Trophoblast cell (in vitro differentiated cells and primary cell): ENCODE measurements around the gene USP49.

Source experiments
- DNase-seq, 2 donors: peaks; one replicate each; pipeline ENCODE4 v3.0.0-alpha.2; 2016
- H2AFZ ChIP-seq: 2 replicates; pipeline ENCODE4 v1.6.1; 2013; ENCODE audit warnings: low read length, moderate library complexity, mild to moderate bottlenecking; ENCODE audit not compliant: insufficient read depth, poor library complexity
- H2AK5ac ChIP-seq: 2 replicates; pipeline ENCODE4 v1.6.1; 2013; ENCODE audit warnings: mild to moderate bottlenecking, low read length
- H2BK120ac ChIP-seq: 2 replicates; pipeline ENCODE4 v1.6.1; 2013; ENCODE audit warnings: low read length, mild to moderate bottlenecking, moderate library complexity; ENCODE audit not compliant: insufficient read depth, poor library complexity
- H2BK12ac ChIP-seq: 2 replicates; pipeline ENCODE4 v1.6.1; 2013; ENCODE audit warnings: mild to moderate bottlenecking, low read length, moderate library complexity
- H2BK5ac ChIP-seq: 2 replicates; pipeline ENCODE4 v1.6.1; 2013; ENCODE audit warnings: low read length, low read depth, moderate library complexity, mild to moderate bottlenecking; ENCODE audit not compliant: poor library complexity
- H3K14ac ChIP-seq: 2 replicates; pipeline ENCODE4 v1.6.1; 2013; ENCODE audit warnings: mild to moderate bottlenecking, low read length
- H3K18ac ChIP-seq: 2 replicates; pipeline ENCODE4 v1.6.1; 2013; ENCODE audit warnings: mild to moderate bottlenecking, low read length
- H3K23ac ChIP-seq: 2 replicates; pipeline ENCODE4 v1.6.1; 2013; ENCODE audit warnings: low read length
- H3K27ac ChIP-seq: 2 replicates; pipeline ENCODE4 v1.5.1; 2013; ENCODE audit warnings: low read depth, mild to moderate bottlenecking, inconsistent platforms, low read length, moderate library complexity
- H3K27me3 ChIP-seq: 2 replicates; pipeline ENCODE4 v1.6.1; 2013; ENCODE audit warnings: inconsistent platforms, mild to moderate bottlenecking, low read length, moderate library complexity; ENCODE audit not compliant: insufficient read depth
- H3K36me3 ChIP-seq, 2 experiments: 1 replicate in 1 of 2; 2 replicates in 1 of 2; pipeline ENCODE4 v1.6.1; 2013; ENCODE audit warnings: low read length in 2 of 2, mild to moderate bottlenecking in 2 of 2, moderate library complexity in 1 of 2; ENCODE audit not compliant: insufficient read depth in 2 of 2, control insufficient read depth in 1 of 2
- H3K4ac ChIP-seq: 2 replicates; pipeline ENCODE4 v1.6.1; 2013; ENCODE audit warnings: low read depth, mild to moderate bottlenecking, low read length, moderate library complexity
- H3K4me1 ChIP-seq, 2 experiments: 1 replicate in 1 of 2; 2 replicates in 1 of 2; pipeline ENCODE4 v1.6.1; 2013; ENCODE audit warnings: low read length in 2 of 2, mild to moderate bottlenecking in 2 of 2, moderate library complexity in 1 of 2; ENCODE audit not compliant: insufficient read depth in 2 of 2, control insufficient read depth in 1 of 2
- H3K4me2 ChIP-seq: 2 replicates; pipeline ENCODE4 v1.6.1; 2013; ENCODE audit warnings: inconsistent platforms, mild to moderate bottlenecking, low read length, moderate library complexity
- H3K4me3 ChIP-seq: 2 replicates; pipeline ENCODE4 v1.5.1; 2013; ENCODE audit warnings: mild to moderate bottlenecking, low read depth, low read length, inconsistent platforms
- H3K79me1 ChIP-seq: one replicate; pipeline ENCODE4 v1.6.1; 2013; ENCODE audit warnings: low read length
- H3K79me2 ChIP-seq: 2 replicates; pipeline ENCODE4 v1.6.1; 2013; ENCODE audit warnings: low read length, mild to moderate bottlenecking; ENCODE audit not compliant: control insufficient read depth, insufficient read depth, poor library complexity
- H3K9ac ChIP-seq: 2 replicates; pipeline ENCODE4 v1.6.1; 2013; ENCODE audit warnings: mild to moderate bottlenecking, low read length
- H3K9me3 ChIP-seq: 2 replicates; pipeline ENCODE4 v1.6.1; 2013; ENCODE audit warnings: low read depth, mild to moderate bottlenecking, control low read depth, inconsistent platforms, low read length; ENCODE audit not compliant: insufficient read depth
- H4K12ac ChIP-seq: 2 replicates; pipeline ENCODE4 v1.6.1; 2013; ENCODE audit warnings: low read depth, mild to moderate bottlenecking, low read length, moderate library complexity
- H4K8ac ChIP-seq: 2 replicates; pipeline ENCODE4 v1.6.1; 2013; ENCODE audit warnings: low read depth, mild to moderate bottlenecking, low read length, moderate library complexity
- H4K91ac ChIP-seq: one replicate; pipeline ENCODE4 v1.6.1; 2013; ENCODE audit warnings: low read depth, mild to moderate bottlenecking, low read length, moderate library complexity
- WGBS: extraction: QIAGEN DNeasy Blood & Tissue Kit; methylation state at CpG from one replicate; pipeline ENCODE4 v1.1.7; 2013; ENCODE audit warnings: missing lambda C conversion rate; ENCODE audit not compliant: insufficient read length, insufficient coverage; ENCODE audit errors: extremely low coverage; 5-methylcytosine and 5-hydroxymethylcytosine counted together

Gene USP49

GRCh38 chr6:41775293-41775882 is 119.8 kb downstream of the USP49 start:
- H3K4ac ChIP-seq, result no peak overlapping the region

GRCh38 chr6:41774841-41775240 is 120.3 kb downstream of the USP49 start:
- H3K27ac ChIP-seq, result no peak overlapping the region
- H3K4ac ChIP-seq, result no peak overlapping the region
- H3K9ac ChIP-seq, result no peak overlapping the region
- no peak overlapping the region for H2AFZ ChIP-seq
- H4K8ac ChIP-seq, result no peak overlapping the region
- H3K79me1 ChIP-seq, result peaks cover 2% of the 10 kb centered on the region
- no peak overlapping the region for H2BK12ac ChIP-seq
- peaks cover 33 to 42% of the 10 kb centered on the region in 2 experiments for H3K36me3 ChIP-seq
- no peak overlapping the region for H3K23ac ChIP-seq
- no peak overlapping the region for H4K12ac ChIP-seq
- H2BK5ac ChIP-seq, result no peak overlapping the region
- H3K4me3 ChIP-seq, result no peak overlapping the region
- no peaks in the 10 kb centered on the region for H3K79me2 ChIP-seq
- no peaks in the 10 kb centered on the region for H3K27me3 ChIP-seq
- WGBS, result no CpG with 5 or more reads among the region's 3 CpGs
- peaks cover 2 to 6% of the 10 kb centered on the region in 2 experiments for H3K4me1 ChIP-seq
- no peak overlapping the region for H3K4me2 ChIP-seq
- H2BK120ac ChIP-seq, result no peak overlapping the region
- no peak overlapping the region for H3K18ac ChIP-seq
- H2AK5ac ChIP-seq, result no peak overlapping the region
- H3K14ac ChIP-seq, result no peak overlapping the region
- no peaks in the 10 kb centered on the region for H3K9me3 ChIP-seq
- H4K91ac ChIP-seq, result no peak overlapping the region
- DNase-seq, result no peak

More at GRCh38 chr6:41775293-41775882, 119.8 kb downstream of the USP49 start:
- Histone ChIP-seq H2AFZ (no peak overlapping the region), H3K79me1 (peaks cover 2% of the 10 kb centered on the region), H3K18ac (no peak overlapping the region), H3K4me2 (no peak overlapping the region), H4K8ac (no peak overlapping the region), H3K9me3 (no peaks in the 10 kb centered on the region), H3K4me1 (peaks cover 2 to 6% of the 10 kb centered on the region in 2 experiments), H3K4me3 (peak overlapping the region; percentile 5), H2BK12ac (no peak overlapping the region), H2AK5ac (peak overlapping the region; percentile 13), H3K27ac (no peak overlapping the region), H2BK5ac (no peak overlapping the region), H3K79me2 (no peaks in the 10 kb centered on the region), H3K23ac (no peak overlapping the region), H2BK120ac (no peak overlapping the region), H3K14ac (no peak overlapping the region), H3K36me3 (peaks cover 30 to 41% of the 10 kb centered on the region in 2 experiments), H4K12ac (no peak overlapping the region), H3K9ac (no peak overlapping the region), H3K27me3 (no peaks in the 10 kb centered on the region), H4K91ac (no peak overlapping the region)
- WGBS, result no CpG with 5 or more reads among the region's 13 CpGs
- no peak for DNase-seq

GRCh38 chr6:41771058-41771983 is 123.9 kb downstream of the USP49 start:
- Histone ChIP-seq H3K9me3 (no peaks in the 10 kb centered on the region), H3K4ac (no peak overlapping the region), H4K91ac (no peak overlapping the region), H2BK12ac (no peak overlapping the region), H3K23ac (no peak overlapping the region), H2AFZ (no peak overlapping the region), H3K18ac (no peak overlapping the region), H3K27me3 (no peaks in the 10 kb centered on the region), H2BK120ac (no peak overlapping the region), H3K4me2 (no peak overlapping the region), H3K79me2 (peaks cover 4% of the 10 kb centered on the region), H3K14ac (no peak overlapping the region), H3K4me1 (peaks cover 25 to 29% of the 10 kb centered on the region in 2 experiments), H2BK5ac (no peak overlapping the region), H4K8ac (no peak overlapping the region), H4K12ac (no peak overlapping the region), H3K36me3 (peaks cover 29 to 38% of the 10 kb centered on the region in 2 experiments), H2AK5ac (no peak overlapping the region), H3K79me1 (peaks cover 21% of the 10 kb centered on the region), H3K4me3 (no peak overlapping the region), H3K9ac (no peak overlapping the region), H3K27ac (no peak overlapping the region)
- WGBS, result no CpG with 5 or more reads among the region's 29 CpGs
- DNase-seq, result no peak

DNA sequence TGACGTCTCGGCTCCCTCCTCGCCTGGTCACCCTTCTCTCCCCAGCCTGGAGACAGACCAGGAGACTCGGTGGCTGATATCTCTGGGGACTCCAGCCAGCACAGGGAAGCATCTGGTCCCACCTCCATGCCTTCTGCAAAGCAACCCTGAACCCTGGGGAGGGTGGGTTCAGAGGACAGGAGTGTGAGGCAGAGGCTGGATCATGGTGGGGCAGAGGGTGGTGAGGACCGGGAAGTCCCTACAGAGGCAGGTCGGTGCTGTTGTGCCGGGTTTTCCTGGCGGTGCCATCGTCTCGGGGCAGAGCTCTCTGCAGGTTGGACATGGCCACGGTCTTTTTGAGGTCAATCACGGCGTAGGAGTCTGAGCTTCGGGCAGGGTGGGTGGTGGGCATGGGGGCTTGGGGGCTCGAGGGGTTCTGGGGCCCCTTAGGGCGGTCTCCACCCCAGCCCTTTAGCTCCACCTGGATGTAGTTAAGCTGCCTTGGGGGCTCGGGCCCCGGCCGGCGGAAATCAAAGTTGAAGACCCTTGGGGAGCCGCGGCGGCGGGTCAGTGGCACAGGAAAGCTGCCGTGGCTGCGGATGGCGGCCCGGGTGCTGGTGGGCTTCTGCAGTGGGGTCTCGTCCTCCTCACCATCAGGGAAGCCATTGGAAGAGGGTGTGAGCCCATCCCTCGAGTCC is 124.7 kb downstream of the USP49 start:
- Histone ChIP-seq H3K36me3 (peaks cover 29 to 38% of the 10 kb centered on the region in 2 experiments), H3K4me3 (no peak overlapping the region), H3K79me1 (peaks cover 22% of the 10 kb centered on the region), H3K18ac (no peak overlapping the region), H2AFZ (no peak overlapping the region), H4K91ac (peak overlapping the region; percentile 40), H2BK120ac (no peak overlapping the region), H3K79me2 (peaks cover 4% of the 10 kb centered on the region), H3K27me3 (no peaks in the 10 kb centered on the region), H3K27ac (no peak overlapping the region), H3K4me1 (peaks cover 25 to 30% of the 10 kb centered on the region in 2 experiments), H2BK12ac (peak overlapping the region; percentile 25), H3K14ac (peak overlapping the region; percentile 4), H3K9me3 (no peaks in the 10 kb centered on the region), H4K12ac (no peak overlapping the region), H3K4me2 (no peak overlapping the region), H3K9ac (no peak overlapping the region), H4K8ac (no peak overlapping the region), H2BK5ac (no peak overlapping the region), H2AK5ac (peak overlapping the region; percentile 31), H3K4ac (no peak overlapping the region), H3K23ac (no peak overlapping the region)
- WGBS, result no CpG with 5 or more reads among the region's 30 CpGs
- no peak for DNase-seq
